GM23338 (cell line): ENCODE data around the gene TPSAB1.

Experiments
- CREB1 ChIP-seq: fragments of 250-450 bp; sonication (Bioruptor Pico); IDR thresholded peaks from 2 replicates; pipeline ENCODE4 v1.5.0; 2020; ENCODE audit warnings: low read depth, mild to moderate bottlenecking, moderate library complexity
- EZH2 ChIP-seq: fragments of 200-600 bp; sonication (generic); IDR thresholded peaks from one replicate; pipeline ENCODE4 v1.8.0; 2017; ENCODE audit warnings: antibody characterized with exemption, mild to moderate bottlenecking, low read depth; ENCODE audit not compliant: unreplicated experiment
- EZH2phosphoT487 ChIP-seq: fragments of 200-600 bp; sonication (generic); IDR thresholded peaks from one replicate; pipeline ENCODE4 v1.8.1; 2018; ENCODE audit warnings: antibody characterized with exemption; ENCODE audit not compliant: unreplicated experiment
- POLR2AphosphoS5 ChIP-seq: IDR thresholded peaks from 2 replicates; pipeline ENCODE4 v1.6.1; 2016; ENCODE audit warnings: antibody characterized with exemption, low read depth
- STAT1 ChIP-seq: IDR thresholded peaks from one replicate; pipeline ENCODE4 v1.6.1; 2016; ENCODE audit warnings: antibody characterized with exemption; ENCODE audit not compliant: unreplicated experiment
- ZNF331 ChIP-seq: fragments of 250-450 bp; sonication (Bioruptor Pico); IDR thresholded peaks from 2 replicates; pipeline ENCODE4 v1.5.0; 2020; ENCODE audit warnings: low read depth, mild to moderate bottlenecking, moderate library complexity
- TF ChIP-seq, protein P1 (sequence below), 2 experiments: fragments of 200-600 bp in 1 of 2; sonication (generic) in 1 of 2; conservative IDR thresholded peaks; 2 replicates each; pipeline versions ENCODE4 v1.5.1 to v1.6.1; 2016 to 2017; ENCODE audit warnings: antibody characterized with exemption in 2 of 2, low read depth in 2 of 2, mild to moderate bottlenecking in 2 of 2, moderate library complexity in 1 of 2
- TF ChIP-seq, protein P2 (sequence below): IDR thresholded peaks from one replicate; pipeline ENCODE4 v1.6.1; 2018; ENCODE audit warnings: antibody characterized with exemption; ENCODE audit not compliant: unreplicated experiment
- TF ChIP-seq, protein P3 (sequence below): IDR thresholded peaks from 2 replicates; pipeline ENCODE4 v1.6.1; 2016; ENCODE audit warnings: antibody characterized with exemption

DNA sequence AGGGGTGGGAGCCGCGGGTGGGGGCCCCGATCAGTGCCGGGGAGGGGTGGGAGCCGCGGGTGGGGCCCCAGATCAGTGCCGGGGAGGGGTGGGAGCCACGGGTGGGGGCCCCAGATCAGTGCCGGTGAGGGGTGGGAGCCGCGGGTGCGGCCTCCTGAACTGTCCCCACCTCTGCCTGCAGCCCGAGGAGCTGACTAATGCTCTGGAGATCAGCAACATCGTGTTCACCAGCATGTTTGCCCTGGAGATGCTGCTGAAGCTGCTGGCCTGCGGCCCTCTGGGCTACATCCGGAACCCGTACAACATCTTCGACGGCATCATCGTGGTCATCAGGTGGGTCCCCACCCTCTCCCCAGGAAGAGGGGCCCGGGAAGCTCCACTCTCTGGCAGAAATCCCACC is 35.6 kb upstream of the TPSAB1 start:
- TF ChIP-seq, protein P1, sequence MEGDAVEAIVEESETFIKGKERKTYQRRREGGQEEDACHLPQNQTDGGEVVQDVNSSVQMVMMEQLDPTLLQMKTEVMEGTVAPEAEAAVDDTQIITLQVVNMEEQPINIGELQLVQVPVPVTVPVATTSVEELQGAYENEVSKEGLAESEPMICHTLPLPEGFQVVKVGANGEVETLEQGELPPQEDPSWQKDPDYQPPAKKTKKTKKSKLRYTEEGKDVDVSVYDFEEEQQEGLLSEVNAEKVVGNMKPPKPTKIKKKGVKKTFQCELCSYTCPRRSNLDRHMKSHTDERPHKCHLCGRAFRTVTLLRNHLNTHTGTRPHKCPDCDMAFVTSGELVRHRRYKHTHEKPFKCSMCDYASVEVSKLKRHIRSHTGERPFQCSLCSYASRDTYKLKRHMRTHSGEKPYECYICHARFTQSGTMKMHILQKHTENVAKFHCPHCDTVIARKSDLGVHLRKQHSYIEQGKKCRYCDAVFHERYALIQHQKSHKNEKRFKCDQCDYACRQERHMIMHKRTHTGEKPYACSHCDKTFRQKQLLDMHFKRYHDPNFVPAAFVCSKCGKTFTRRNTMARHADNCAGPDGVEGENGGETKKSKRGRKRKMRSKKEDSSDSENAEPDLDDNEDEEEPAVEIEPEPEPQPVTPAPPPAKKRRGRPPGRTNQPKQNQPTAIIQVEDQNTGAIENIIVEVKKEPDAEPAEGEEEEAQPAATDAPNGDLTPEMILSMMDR (conservative IDR thresholded peaks at IDR 0.05; ENCODE audit: low read depth in 2 of 2), result no peak
- no peak for TF ChIP-seq POLR2AphosphoS5
- no peak for TF ChIP-seq EZH2
- TF ChIP-seq, protein P2, sequence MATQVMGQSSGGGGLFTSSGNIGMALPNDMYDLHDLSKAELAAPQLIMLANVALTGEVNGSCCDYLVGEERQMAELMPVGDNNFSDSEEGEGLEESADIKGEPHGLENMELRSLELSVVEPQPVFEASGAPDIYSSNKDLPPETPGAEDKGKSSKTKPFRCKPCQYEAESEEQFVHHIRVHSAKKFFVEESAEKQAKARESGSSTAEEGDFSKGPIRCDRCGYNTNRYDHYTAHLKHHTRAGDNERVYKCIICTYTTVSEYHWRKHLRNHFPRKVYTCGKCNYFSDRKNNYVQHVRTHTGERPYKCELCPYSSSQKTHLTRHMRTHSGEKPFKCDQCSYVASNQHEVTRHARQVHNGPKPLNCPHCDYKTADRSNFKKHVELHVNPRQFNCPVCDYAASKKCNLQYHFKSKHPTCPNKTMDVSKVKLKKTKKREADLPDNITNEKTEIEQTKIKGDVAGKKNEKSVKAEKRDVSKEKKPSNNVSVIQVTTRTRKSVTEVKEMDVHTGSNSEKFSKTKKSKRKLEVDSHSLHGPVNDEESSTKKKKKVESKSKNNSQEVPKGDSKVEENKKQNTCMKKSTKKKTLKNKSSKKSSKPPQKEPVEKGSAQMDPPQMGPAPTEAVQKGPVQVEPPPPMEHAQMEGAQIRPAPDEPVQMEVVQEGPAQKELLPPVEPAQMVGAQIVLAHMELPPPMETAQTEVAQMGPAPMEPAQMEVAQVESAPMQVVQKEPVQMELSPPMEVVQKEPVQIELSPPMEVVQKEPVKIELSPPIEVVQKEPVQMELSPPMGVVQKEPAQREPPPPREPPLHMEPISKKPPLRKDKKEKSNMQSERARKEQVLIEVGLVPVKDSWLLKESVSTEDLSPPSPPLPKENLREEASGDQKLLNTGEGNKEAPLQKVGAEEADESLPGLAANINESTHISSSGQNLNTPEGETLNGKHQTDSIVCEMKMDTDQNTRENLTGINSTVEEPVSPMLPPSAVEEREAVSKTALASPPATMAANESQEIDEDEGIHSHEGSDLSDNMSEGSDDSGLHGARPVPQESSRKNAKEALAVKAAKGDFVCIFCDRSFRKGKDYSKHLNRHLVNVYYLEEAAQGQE, result no peak
- TF ChIP-seq ZNF331 (CRISPR knock-in tag), result no peak
- TF ChIP-seq EZH2phosphoT487, result no peak
- no peak for TF ChIP-seq STAT1
- TF ChIP-seq CREB1 (CRISPR knock-in tag), result no peak
- TF ChIP-seq, protein P3, sequence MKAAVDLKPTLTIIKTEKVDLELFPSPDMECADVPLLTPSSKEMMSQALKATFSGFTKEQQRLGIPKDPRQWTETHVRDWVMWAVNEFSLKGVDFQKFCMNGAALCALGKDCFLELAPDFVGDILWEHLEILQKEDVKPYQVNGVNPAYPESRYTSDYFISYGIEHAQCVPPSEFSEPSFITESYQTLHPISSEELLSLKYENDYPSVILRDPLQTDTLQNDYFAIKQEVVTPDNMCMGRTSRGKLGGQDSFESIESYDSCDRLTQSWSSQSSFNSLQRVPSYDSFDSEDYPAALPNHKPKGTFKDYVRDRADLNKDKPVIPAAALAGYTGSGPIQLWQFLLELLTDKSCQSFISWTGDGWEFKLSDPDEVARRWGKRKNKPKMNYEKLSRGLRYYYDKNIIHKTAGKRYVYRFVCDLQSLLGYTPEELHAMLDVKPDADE, result no peak
